PC-3 (cell line): ENCODE measurements around the gene RALB. TPM values are rescaled to one million over a fixed set of nuclear protein-coding genes. Genes with fewer than 3 reads are reported as not detected.

ENCODE experiments used
- ATAC-seq: fragments of 200-7000 bp; cut with Tn5 transposase; 2 replicates; pipeline ENCODE4 v1.9.1; 2020; ENCODE audit warnings: mild to moderate bottlenecking, moderate library complexity
- BruUV-seq: library from RNA; stranded (reverse); fragments of 400-500 nt; replicated peaks from 2 replicates; lab custom pipeline; 2021; lab: Mats Ljungman, UMichigan
- CTCF ChIA-PET: fragments of 300-600 bp; sonication (Branson Sonifier 250); formaldehyde crosslinking; loops from one replicate; lab custom pipeline; 2022; ENCODE audit warnings: antibody characterized with exemption; lab: Charles Lee
- POLR2A ChIA-PET: fragments of 300-600 bp; sonication (Branson Sonifier 250); formaldehyde crosslinking; loops from one replicate; lab custom pipeline; 2022; ENCODE audit warnings: antibody characterized with exemption; ENCODE audit not compliant: unreplicated experiment; lab: Charles Lee
- DNase-seq: peaks from one replicate; pipeline ENCODE4 v3.0.0-alpha.2; 2015
- H2AFZ ChIP-seq: fragments of 300-600 bp; sonication (generic); 2 replicates; pipeline ENCODE4 v1.6.0; 2016; ENCODE audit warnings: antibody characterized with exemption, low read length
- H3F3A ChIP-seq: fragments of 300-600 bp; sonication (generic); one replicate; pipeline ENCODE4 v1.6.0; 2017; ENCODE audit warnings: antibody characterized with exemption, low read length, control low read depth, mild to moderate bottlenecking; ENCODE audit not compliant: unreplicated experiment
- H3K27ac ChIP-seq: fragments of 300-600 bp; sonication (generic); 2 replicates; pipeline ENCODE4 v1.5.1; 2016; ENCODE audit warnings: mild to moderate bottlenecking, low read length
- H3K27me3 ChIP-seq: fragments of 300-600 bp; sonication (generic); 2 replicates; pipeline ENCODE4 v1.6.1; 2016; ENCODE audit warnings: low read length, mixed read lengths
- H3K36me3 ChIP-seq: fragments of 300-600 bp; sonication (generic); 2 replicates; pipeline ENCODE4 v1.6.1; 2016; ENCODE audit warnings: low read depth, mixed run types, low read length, mixed read lengths
- H3K4me1 ChIP-seq: fragments of 300-600 bp; sonication (generic); 2 replicates; pipeline ENCODE4 v1.5.1; 2016; ENCODE audit warnings: low read length; ENCODE audit not compliant: insufficient read depth
- H3K4me2 ChIP-seq: fragments of 300-600 bp; sonication (generic); 2 replicates; pipeline ENCODE4 v1.6.0; 2016; ENCODE audit warnings: low read length
- H3K4me3 ChIP-seq: fragments of 300-600 bp; sonication (generic); 2 replicates; pipeline ENCODE4 v1.5.1; 2016; ENCODE audit warnings: mild to moderate bottlenecking, low read length, mixed read lengths
- H3K79me2 ChIP-seq: fragments of 300-600 bp; sonication (generic); 2 replicates; pipeline ENCODE4 v1.6.1; 2017; ENCODE audit warnings: low read length, mixed read lengths
- H3K9ac ChIP-seq: fragments of 300-600 bp; sonication (generic); 2 replicates; pipeline ENCODE4 v1.6.0; 2016; ENCODE audit warnings: mild to moderate bottlenecking, low read length
- H3K9me2 ChIP-seq: fragments of 300-600 bp; sonication (generic); replicated peaks from 2 replicates; pipeline ENCODE4 v1.6.1; 2016; ENCODE audit warnings: mixed run types, low read length, mixed read lengths
- H3K9me3 ChIP-seq: fragments of 300-600 bp; sonication (generic); 2 replicates; pipeline ENCODE4 v1.6.1; 2016; ENCODE audit warnings: low read length, mixed read lengths
- H4K20me1 ChIP-seq: fragments of 300-600 bp; sonication (generic); 2 replicates; pipeline ENCODE4 v1.6.1; 2016; ENCODE audit warnings: low read length, mixed read lengths
- CTCF ChIP-seq: fragments of 300-600 bp; sonication (generic); conservative IDR thresholded peaks from 2 replicates; pipeline ENCODE4 v1.5.1; 2017; ENCODE audit warnings: antibody characterized with exemption, low read depth, mild to moderate bottlenecking, low read length
- EZH2 ChIP-seq: fragments of 300-600 bp; sonication (generic); IDR thresholded peaks from one replicate; pipeline ENCODE4 v1.6.1; 2017; ENCODE audit warnings: antibody characterized with exemption, mild to moderate bottlenecking, low read length; ENCODE audit not compliant: unreplicated experiment
- EZH2phosphoT487 ChIP-seq: fragments of 300-600 bp; sonication (generic); IDR thresholded peaks from 2 replicates; pipeline ENCODE4 v1.6.1; 2018; ENCODE audit warnings: mild to moderate bottlenecking, antibody characterized with exemption, low read length, borderline replicate concordance
- intact Hi-C: fragments of 100-400 bp; cut with micrococcal nuclease; formaldehyde crosslinking; loops from 2 replicates; pipeline ENCODE4 v1.9.0; 2023
- total RNA-seq: library from RNA; depleted of rRNA; stranded (reverse); fragments of >200 nt; gene quantifications from 2 replicates; pipeline ENCODE4 v1.2.3, GENCODE V29; 2014

RALB gene
- total RNA-seq, 1 experiment from 2014 or later: 57.9 TPM

- peaks cover 5% of the 10 kb centered on the region; the same call in 1 of the 2 replicates for H3K36me3 ChIP-seq
- H3K4me2 ChIP-seq: peak overlapping the region; percentile 83
- no peaks in the 10 kb centered on the region for H3K27me3 ChIP-seq
- no peak overlapping the region for H3K27ac ChIP-seq
- peaks cover 62% of the 10 kb centered on the region for H3K79me2 ChIP-seq
- H3K4me1 ChIP-seq: peaks cover 36% of the 10 kb centered on the region
- no peak overlapping the region for H3K9ac ChIP-seq
- ChIA-PET POLR2A (no interaction called here), CTCF (no interaction called here)
- DNase-seq: no peak
- intact Hi-C loops: no loop called here
- no peak overlapping the region for H2AFZ ChIP-seq
- TF ChIP-seq CTCF: no peak
- no peaks in the 10 kb centered on the region for H3K9me3 ChIP-seq
- peak overlapping the region; percentile 70 for H3K4me3 ChIP-seq
- no peak for ATAC-seq
- H4K20me1 ChIP-seq: peaks cover 5% of the 10 kb centered on the region; the same call in 1 of the 2 replicates
- BruUV-seq: no TSS peak
- no peaks in the 10 kb centered on the region for H3K9me2 ChIP-seq
- H3F3A ChIP-seq: no peaks in the 10 kb centered on the region
These were observed 31.0 kb upstream of the RALB start for GRCh38 chr2:120221616-120222015.

GRCh38 chr2:120222186-120223033 lies 30.2 kb upstream of the RALB start:
- ATAC-seq (no peak), DNase-seq (no peak)
- peaks cover 5% of the 10 kb centered on the region; the same call in 1 of the 2 replicates for H4K20me1 ChIP-seq
- H3K4me1 ChIP-seq: peaks cover 42% of the 10 kb centered on the region
- no peaks in the 10 kb centered on the region for H3K27me3 ChIP-seq
- H3K4me2 ChIP-seq: peak overlapping the region; percentile 83
- peak overlapping the region; percentile 88 for H3K9ac ChIP-seq
- H3K27ac ChIP-seq: peak overlapping the region; percentile 79
- H3F3A ChIP-seq: no peaks in the 10 kb centered on the region
- no peaks in the 10 kb centered on the region for H3K9me2 ChIP-seq
- BruUV-seq: TSS peak; percentile 57
- ChIA-PET CTCF (interaction anchor here (0.6 to 1.3 kb wide), 5 partner anchors 47 to 210 kb away, joined by 3 to 7 read pairs (median 3); partner anchors contain the start of gene EPB41L5), POLR2A (interaction anchor here (1.0 kb wide), 1 partner anchor 11 kb away, joined by 3 read pairs; no protein-coding TSS in a partner anchor)
- intact Hi-C loops: loop anchor here (1.0 kb wide), 2 partner anchors 30 to 91 kb away; partner anchors contain the start of gene RALB
- peaks cover 57% of the 10 kb centered on the region for H3K79me2 ChIP-seq
- TF ChIP-seq CTCF: no peak
- TF ChIP-seq EZH2phosphoT487: no peak
- TF ChIP-seq EZH2: no peak
- H3K9me3 ChIP-seq: no peaks in the 10 kb centered on the region
- peaks cover 5% of the 10 kb centered on the region; the same call in 1 of the 2 replicates for H3K36me3 ChIP-seq
- H3K4me3 ChIP-seq: peak overlapping the region; percentile 70
- peak overlapping the region; percentile 75 for H2AFZ ChIP-seq
